K562 (cell line): ENCODE results near the gene SDF4. TPM values are rescaled to one million over a fixed set of nuclear protein-coding genes. Genes with fewer than 3 reads are reported as not detected.

ENCODE experiments used
- FOS ChIP-seq: IDR thresholded peaks from 3 replicates; pipeline ENCODE4 v1.6.1; 2011; ENCODE audit not compliant: insufficient read length; ENCODE audit errors: extremely low read depth
- GABPA ChIP-seq: fragments of 200-800 bp; sonication (Bioruptor generic); conservative IDR thresholded peaks from 2 replicates; pipeline ENCODE4 v1.6.1; 2016; ENCODE audit warnings: low read depth, missing genetic modification characterization, missing compliant biosample characterization
- HDAC3 ChIP-seq: fragments of 450-650 bp; IDR thresholded peaks from 2 replicates; pipeline ENCODE4 v1.6.1; 2018; ENCODE audit warnings: borderline replicate concordance, mild to moderate bottlenecking, moderate library complexity; ENCODE audit not compliant: partially characterized antibody
- HNRNPLL ChIP-seq: fragments of 200-400 bp; formaldehyde crosslinking; IDR thresholded peaks from 2 replicates; pipeline ENCODE4 v1.6.1; 2017; ENCODE audit warnings: low read length, low read depth, mild to moderate bottlenecking; ENCODE audit not compliant: poor library complexity, severe bottlenecking
- JUNB ChIP-seq: fragments of 450-650 bp; formaldehyde crosslinking; conservative IDR thresholded peaks from 2 replicates; pipeline ENCODE4 v1.4.0; 2020; ENCODE audit warnings: mild to moderate bottlenecking
- PRPF4 ChIP-seq: fragments of 200-400 bp; formaldehyde crosslinking; IDR thresholded peaks from one replicate; pipeline ENCODE4 v1.6.1; 2017; ENCODE audit warnings: low read length, low read depth, mild to moderate bottlenecking; ENCODE audit not compliant: insufficient read depth, poor library complexity, severe bottlenecking
- RBFOX2 ChIP-seq: fragments of 200-400 bp; formaldehyde crosslinking; IDR thresholded peaks from 2 replicates; pipeline ENCODE4 v1.6.1; 2017; ENCODE audit warnings: low read depth, mild to moderate bottlenecking, low read length, moderate library complexity
- SMARCA5 ChIP-seq: fragments of 450-650 bp; IDR thresholded peaks from 2 replicates; pipeline ENCODE4 v1.6.1; 2016
- SUPT5H ChIP-seq: fragments of 450-650 bp; IDR thresholded peaks from 2 replicates; pipeline ENCODE4 v1.6.1; 2016
- TAF9B ChIP-seq: fragments of 450-650 bp; IDR thresholded peaks from 2 replicates; pipeline ENCODE4 v1.6.1; 2018; ENCODE audit warnings: mild to moderate bottlenecking; ENCODE audit not compliant: partially characterized antibody
- U2AF1 ChIP-seq: fragments of 200-400 bp; formaldehyde crosslinking; optimal IDR thresholded peaks from 2 replicates; pipeline ENCODE3; 2017; ENCODE audit warnings: mild to moderate bottlenecking, low read depth, low read length, moderate library complexity
- ZBED1 ChIP-seq: IDR thresholded peaks from 2 replicates; pipeline ENCODE4 v1.6.1; 2014
- ZNF354B ChIP-seq: fragments of 250-450 bp; sonication (Bioruptor Pico); IDR thresholded peaks from 2 replicates; pipeline ENCODE4 v1.4.0; 2020
- ZNF707 ChIP-seq: fragments of 250-450 bp; sonication (Bioruptor Pico); conservative IDR thresholded peaks from 2 replicates; pipeline ENCODE4 v1.8.0; 2022; ENCODE audit warnings: inconsistent platforms, mild to moderate bottlenecking, moderate library complexity
- polyA plus RNA-seq, 8 experiments: library from polyadenylated mRNA; depleted of rRNA in 4 of 8; stranded (reverse) in 5 of 8; unstranded in 3 of 8; fragments of >200 nt; fragmentation: Nextera tagmentation in 2 of 8; fragmentation: Illumina TruSeq in 1 of 8; extraction: Ambion mirVana in 2 of 8; extraction: Trizol in 1 of 8; gene quantifications; 2 replicates each; pipeline versions ENCODE4 v1.2.1 to v1.2.3, GENCODE V29; 2011 to 2014; ENCODE audit warnings: inconsistent platforms in 1 of 8, missing spikeins in 1 of 8
- total RNA-seq, 7 experiments: library from RNA; depleted of rRNA in 6 of 7; stranded (reverse); fragments of >200 nt in 6 of 7; fragmentation: Illumina TruSeq in 2 of 7; extraction: Trizol in 2 of 7; gene quantifications; 2 replicates each; pipeline versions ENCODE4 v1.2.1 to v1.2.3, GENCODE V29; 2011 to 2021; ENCODE audit warnings: low replicate concordance in 1 of 7
- TF ChIP-seq, protein P1 (sequence below): sonication (generic); formaldehyde crosslinking; IDR thresholded peaks from 2 replicates; pipeline ENCODE4 v1.8.0; 2022; ENCODE audit warnings: missing genetic modification reagents, mild to moderate bottlenecking, moderate library complexity, borderline replicate concordance
- TF ChIP-seq, protein P2 (sequence below): fragments of 250-450 bp; sonication (Bioruptor Pico); IDR thresholded peaks from 2 replicates; pipeline ENCODE4 v1.9.0; 2021; ENCODE audit warnings: mild to moderate bottlenecking
- TF ChIP-seq, protein P3 (sequence below), 2 experiments: fragments of 450-650 bp in 1 of 2; sonication (generic) in 1 of 2; formaldehyde crosslinking in 1 of 2; IDR thresholded peaks; 2 replicates each; pipeline versions ENCODE4 v1.7.1 to v1.9.0; 2016 to 2022; ENCODE audit warnings: inconsistent platforms in 1 of 2, mild to moderate bottlenecking in 1 of 2, missing genetic modification reagents in 1 of 2

The SDF4 gene
- total and polyA plus RNA-seq, 9 of the 15 experiments (the other 6 are each of a cell fraction or from before 2014, with no cell fraction given): 0.35 to 160 (median 65.2) TPM

DNA sequence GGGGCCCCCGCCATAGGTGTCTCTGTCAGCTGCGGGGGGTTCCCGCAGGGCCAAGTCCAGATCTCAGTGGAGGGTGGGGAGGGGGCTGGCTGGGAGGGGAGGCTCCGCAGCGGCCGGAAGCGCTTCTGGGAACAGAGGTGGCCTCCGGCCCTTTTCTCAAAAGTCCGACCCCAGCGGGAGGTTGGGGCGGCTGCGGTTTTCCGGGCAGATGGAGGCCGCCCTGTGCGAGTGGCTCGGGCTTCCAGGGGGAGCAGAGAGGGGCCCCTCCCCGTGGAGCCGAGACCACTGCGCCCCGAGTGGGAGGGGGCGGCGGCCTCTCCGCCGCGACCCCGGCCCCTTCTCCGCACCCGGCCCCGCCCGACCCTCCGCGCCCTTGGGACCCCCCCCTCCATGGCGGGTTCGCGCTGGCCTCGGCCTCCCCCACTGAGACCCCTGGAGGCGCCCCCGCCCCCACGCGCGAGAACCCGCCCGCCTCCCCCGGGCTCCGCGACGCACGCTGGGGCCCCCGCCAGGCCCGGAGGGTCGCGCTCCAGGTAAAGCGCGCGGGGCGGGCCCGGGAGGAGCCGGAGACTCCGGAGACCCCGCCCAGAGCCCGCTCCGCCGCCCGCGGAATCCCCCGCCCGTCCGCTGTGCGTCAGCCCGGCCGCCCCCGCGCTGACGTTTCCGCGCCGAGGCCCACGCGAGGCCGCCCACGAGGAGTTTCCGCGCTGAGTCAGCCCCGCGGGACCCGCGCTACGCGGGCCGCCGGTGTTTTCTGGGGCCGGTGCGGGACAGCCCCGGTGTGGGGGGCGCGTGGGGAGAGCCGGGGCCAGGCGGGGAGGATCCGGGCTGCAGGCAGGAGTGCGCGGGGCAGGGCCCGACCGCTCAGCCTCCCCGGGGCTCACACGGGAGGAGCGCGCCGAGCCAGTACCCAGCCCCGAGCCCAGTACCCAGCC is 30.7 kb downstream of the SDF4 start (continued):
- TF ChIP-seq, protein P1, sequence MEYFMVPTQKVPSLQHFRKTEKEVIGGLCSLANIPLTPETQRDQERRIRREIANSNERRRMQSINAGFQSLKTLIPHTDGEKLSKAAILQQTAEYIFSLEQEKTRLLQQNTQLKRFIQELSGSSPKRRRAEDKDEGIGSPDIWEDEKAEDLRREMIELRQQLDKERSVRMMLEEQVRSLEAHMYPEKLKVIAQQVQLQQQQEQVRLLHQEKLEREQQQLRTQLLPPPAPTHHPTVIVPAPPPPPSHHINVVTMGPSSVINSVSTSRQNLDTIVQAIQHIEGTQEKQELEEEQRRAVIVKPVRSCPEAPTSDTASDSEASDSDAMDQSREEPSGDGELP (CRISPR knock-in tag): peak; percentile 19; the same call in 1 of the 2 replicates
- TF ChIP-seq ZNF707 (CRISPR knock-in tag): no peak
- TF ChIP-seq PRPF4: no peak
- TF ChIP-seq, protein P2, sequence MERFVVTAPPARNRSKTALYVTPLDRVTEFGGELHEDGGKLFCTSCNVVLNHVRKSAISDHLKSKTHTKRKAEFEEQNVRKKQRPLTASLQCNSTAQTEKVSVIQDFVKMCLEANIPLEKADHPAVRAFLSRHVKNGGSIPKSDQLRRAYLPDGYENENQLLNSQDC (CRISPR knock-in tag): no peak
- TF ChIP-seq HDAC3: no peak
- TF ChIP-seq RBFOX2: peak; percentile 60; the same call in 1 of the 2 replicates
- TF ChIP-seq U2AF1: no peak
- no peak for TF ChIP-seq ZNF354B (CRISPR knock-in tag)
- TF ChIP-seq SUPT5H: no peak
- TF ChIP-seq, protein P3, sequence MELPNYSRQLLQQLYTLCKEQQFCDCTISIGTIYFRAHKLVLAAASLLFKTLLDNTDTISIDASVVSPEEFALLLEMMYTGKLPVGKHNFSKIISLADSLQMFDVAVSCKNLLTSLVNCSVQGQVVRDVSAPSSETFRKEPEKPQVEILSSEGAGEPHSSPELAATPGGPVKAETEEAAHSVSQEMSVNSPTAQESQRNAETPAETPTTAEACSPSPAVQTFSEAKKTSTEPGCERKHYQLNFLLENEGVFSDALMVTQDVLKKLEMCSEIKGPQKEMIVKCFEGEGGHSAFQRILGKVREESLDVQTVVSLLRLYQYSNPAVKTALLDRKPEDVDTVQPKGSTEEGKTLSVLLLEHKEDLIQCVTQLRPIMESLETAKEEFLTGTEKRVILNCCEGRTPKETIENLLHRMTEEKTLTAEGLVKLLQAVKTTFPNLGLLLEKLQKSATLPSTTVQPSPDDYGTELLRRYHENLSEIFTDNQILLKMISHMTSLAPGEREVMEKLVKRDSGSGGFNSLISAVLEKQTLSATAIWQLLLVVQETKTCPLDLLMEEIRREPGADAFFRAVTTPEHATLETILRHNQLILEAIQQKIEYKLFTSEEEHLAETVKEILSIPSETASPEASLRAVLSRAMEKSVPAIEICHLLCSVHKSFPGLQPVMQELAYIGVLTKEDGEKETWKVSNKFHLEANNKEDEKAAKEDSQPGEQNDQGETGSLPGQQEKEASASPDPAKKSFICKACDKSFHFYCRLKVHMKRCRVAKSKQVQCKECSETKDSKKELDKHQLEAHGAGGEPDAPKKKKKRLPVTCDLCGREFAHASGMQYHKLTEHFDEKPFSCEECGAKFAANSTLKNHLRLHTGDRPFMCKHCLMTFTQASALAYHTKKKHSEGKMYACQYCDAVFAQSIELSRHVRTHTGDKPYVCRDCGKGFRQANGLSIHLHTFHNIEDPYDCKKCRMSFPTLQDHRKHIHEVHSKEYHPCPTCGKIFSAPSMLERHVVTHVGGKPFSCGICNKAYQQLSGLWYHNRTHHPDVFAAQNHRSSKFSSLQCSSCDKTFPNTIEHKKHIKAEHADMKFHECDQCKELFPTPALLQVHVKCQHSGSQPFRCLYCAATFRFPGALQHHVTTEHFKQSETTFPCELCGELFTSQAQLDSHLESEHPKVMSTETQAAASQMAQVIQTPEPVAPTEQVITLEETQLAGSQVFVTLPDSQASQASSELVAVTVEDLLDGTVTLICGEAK (IDR thresholded peaks at IDR 0.05): peak; percentile 11; the same call in 1 of the 2 replicates
- TF ChIP-seq, protein P3 (CRISPR knock-in tag; IDR thresholded peaks at IDR 0.05): no peak
- TF ChIP-seq HNRNPLL: no peak
- TF ChIP-seq TAF9B: no peak
- peak; percentile 50 for TF ChIP-seq GABPA (tag)
- no peak for TF ChIP-seq SMARCA5
- TF ChIP-seq FOS: no peak
- TF ChIP-seq JUNB (CRISPR knock-in tag): no peak
- TF ChIP-seq ZBED1: no peak
